GM12873 (cell line): ENCODE data around the gene PCP2.

Source experiments
- CTCF ChIP-seq: IDR thresholded peaks from 2 replicates; pipeline ENCODE4 v1.5.1; 2012; ENCODE audit warnings: low read depth, mild to moderate bottlenecking, moderate library complexity, low read length, control low read depth; ENCODE audit not compliant: insufficient read depth; ENCODE audit errors: missing control alignments

The PCP2 gene

GRCh38 chr19:7677669-7678311, 44.3 kb upstream of the PCP2 start:
- peak; percentile 31 for TF ChIP-seq CTCF

DNA sequence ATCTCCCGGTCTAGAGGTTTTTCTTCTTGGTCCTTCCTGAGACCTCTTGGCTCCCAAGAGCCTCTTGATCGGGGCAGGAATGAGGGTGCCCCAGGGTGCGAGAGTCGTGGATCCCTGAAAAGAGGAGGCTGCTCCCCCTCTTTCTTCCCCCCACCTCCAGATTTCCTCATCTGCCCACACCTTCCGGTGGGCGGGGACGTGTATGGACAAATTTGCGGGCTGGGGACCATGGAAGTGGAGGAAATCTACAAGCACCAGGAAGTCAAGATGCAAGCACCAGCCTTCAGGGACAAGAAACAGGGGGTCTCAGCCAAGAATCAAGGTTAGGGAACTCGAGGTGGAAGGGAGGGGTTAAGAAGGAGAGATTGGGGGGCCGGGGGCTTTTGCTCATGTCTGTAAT, 43.3 kb upstream of the PCP2 start, which contains the start of gene MCEMP1:
TSS of gene MCEMP1 (plus strand) at position 237 of the 400 bp plus-strand sequence. CDS start at position 268, 31 bp downstream.
- TF ChIP-seq CTCF, result no peak

- TF ChIP-seq CTCF, result no peak
Observed at GRCh38 chr19:7676376-7676775, 42.9 kb upstream of the PCP2 start.

GRCh38 chr19:7674010-7675005, 40.8 kb upstream of the PCP2 start:
- no peak for TF ChIP-seq CTCF

- no peak for TF ChIP-seq CTCF
Observed at GRCh38 chr19:7672522-7672921, 39.0 kb upstream of the PCP2 start.

GRCh38 chr19:7670790-7671189, 37.3 kb upstream of the PCP2 start:
- TF ChIP-seq CTCF, result no peak

- TF ChIP-seq CTCF, result no peak
Observed at GRCh38 chr19:7670150-7670783, 36.7 kb upstream of the PCP2 start.
